Activated effector memory CD4-positive, alpha-beta T cell treated with anti-CD3 and anti-CD28 coated beads, Interleukin-2, amount 50 U/mL, for 16 hours (primary cell): ENCODE results near the gene PLEKHJ1.

Source experiments
- DNase-seq: peaks from one replicate; pipeline ENCODE4 v3.0.0-alpha.2; 2020

PLEKHJ1 gene

DNA sequence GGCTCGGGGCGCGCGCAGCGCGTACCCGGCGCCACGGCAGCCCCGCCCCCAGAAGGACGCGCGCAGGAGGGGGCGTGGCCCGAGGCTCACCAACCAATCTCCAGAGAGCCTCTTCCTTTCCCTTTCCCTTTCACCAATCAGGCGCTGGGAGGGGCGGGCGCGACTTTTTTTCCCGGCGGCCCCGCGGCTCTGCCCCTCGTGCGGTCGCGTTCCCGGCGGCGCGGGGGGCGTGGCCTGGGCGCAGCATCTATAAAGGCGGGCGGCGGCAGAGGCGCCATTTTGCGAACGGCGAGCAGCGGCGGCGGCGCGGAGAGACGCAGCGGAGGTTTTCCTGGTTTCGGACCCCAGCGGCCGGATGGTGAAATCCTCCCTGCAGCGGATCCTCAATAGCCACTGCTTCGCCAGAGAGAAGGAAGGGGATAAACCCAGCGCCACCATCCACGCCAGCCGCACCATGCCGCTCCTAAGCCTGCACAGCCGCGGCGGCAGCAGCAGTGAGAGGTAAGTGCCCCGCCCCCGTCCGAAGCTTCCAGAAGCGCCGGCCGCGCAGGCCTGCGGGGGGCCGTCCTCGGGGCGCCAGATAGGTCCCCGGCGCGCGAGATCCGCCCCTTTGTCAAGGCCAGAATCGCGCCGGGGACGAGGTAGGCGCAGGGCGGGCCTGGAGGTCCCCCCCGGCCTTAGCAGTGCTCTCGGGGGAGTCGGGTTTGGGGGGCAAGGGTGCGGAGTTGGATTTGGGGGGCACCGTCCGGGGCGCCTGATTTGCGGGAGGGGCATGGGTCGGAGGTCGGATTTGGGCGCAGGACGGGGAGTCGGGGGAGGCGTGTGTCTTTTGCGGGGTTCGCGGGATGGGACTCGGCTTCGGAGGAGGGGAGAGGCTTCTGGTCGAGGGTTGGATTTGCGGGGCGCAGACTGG lies 33.4 kb upstream of the PLEKHJ1 start:
- peak; percentile 100 for DNase-seq

DNA sequence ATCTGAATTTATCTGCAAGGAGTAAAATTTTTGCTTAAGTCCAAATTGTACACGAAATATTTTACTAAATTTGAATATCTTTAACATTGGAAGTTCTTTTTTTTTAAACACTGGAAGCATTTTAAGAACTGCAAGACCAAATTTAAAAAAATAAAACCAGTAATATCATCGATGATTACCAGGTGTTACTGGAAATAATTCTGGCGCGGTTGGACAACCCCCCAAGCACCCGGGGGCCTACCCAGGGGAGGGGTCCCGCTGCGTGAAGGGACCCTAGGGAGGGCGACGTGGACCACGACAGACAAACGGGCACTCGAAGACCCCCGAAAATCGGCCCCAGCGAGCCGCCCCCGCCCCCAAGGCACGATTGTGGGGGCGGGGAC lies 32.7 kb upstream of the PLEKHJ1 start:
- DNase-seq, result no peak

DNA sequence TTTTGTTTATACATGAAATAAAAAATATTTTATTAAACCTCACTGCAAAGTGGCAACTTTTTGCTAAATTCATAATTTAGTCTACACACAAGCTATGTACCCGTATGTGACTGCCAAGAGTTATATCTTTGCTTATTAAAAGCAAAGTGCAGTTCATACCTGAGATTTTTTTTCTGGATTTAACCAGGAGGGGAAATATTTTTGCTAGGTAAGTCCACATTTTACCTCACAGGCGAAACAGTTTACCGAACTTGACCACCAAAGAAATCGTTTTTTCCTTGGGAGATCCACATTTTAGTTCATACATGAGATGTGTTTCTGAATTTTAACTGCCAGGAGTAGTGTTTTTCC lies 32.3 kb upstream of the PLEKHJ1 start:
- DNase-seq, result no peak

DNA sequence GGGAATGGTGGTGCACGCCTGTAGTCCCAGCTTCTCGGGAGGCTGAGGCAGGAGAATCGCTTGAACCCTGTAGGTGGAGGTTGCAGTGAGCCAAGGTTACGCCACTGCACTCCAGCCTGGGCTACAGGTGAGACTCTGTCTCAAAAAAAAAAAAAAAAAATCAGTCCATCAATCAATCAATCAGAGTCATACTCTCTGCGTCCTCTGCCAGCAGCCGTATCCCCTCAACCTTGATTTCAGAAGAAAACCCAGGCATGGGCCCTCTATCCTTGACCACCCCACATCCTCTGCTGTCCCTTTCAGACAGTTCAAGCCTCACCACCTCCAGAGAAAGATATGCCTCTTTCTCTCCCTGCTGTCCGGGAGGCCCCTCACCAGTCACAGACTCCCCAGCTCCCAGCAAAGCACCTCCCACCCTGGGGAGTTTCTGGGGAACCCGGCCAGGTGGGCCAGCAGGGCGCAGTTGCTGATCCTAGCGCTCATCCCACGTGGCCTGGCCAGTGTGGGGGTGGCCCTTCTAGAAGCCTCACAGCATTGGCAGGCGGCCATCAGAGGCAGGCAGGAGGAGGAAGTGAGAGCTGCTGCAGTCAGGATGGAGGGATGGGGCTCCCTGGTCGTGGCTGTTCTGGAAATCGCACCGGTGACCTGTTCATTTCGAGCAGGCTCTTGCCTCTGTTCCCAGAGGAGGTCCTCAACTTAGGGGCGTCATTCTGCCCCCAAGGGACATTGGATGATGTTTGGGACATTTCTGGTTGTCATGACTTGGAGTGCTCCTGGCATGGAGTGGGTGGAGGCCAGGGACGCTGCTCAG lies 30.3 kb upstream of the PLEKHJ1 start:
- no peak for DNase-seq

DNA sequence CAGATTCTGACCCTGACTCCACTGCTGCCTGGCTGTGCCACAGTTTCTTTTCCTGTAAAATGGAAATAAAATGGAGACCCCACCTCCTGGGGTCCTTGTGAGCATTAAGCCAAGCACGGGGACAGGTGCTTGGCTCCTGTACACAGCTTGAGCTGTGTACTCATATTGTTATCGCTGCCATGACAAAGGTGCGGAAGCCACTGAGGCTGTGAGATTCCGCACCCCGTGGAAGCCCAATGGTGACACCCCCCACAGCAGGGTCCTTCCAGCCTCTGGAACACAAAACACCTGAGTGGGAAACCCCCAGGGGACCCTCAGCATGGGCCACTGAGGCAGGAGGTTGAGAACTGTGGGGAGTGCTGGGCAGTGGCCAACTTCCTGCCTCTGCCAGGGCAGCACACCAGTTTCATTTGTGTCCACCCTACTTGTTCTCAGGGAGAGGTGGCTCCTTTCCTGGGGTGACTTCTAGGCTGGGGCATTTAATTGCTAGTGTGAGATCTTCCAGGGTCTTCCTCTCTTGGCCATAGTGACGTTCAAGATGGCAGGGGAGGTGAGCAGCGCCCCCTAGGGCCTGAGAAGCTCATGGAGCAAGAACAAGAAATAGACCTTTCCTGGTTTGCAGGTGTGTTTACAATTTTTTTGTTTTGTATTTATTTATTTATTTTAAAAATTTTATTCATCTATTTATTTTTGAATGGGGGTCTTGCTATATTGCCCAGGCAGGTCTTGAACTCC lies 25.5 kb upstream of the PLEKHJ1 start:
- peak; percentile 85 for DNase-seq

DNA sequence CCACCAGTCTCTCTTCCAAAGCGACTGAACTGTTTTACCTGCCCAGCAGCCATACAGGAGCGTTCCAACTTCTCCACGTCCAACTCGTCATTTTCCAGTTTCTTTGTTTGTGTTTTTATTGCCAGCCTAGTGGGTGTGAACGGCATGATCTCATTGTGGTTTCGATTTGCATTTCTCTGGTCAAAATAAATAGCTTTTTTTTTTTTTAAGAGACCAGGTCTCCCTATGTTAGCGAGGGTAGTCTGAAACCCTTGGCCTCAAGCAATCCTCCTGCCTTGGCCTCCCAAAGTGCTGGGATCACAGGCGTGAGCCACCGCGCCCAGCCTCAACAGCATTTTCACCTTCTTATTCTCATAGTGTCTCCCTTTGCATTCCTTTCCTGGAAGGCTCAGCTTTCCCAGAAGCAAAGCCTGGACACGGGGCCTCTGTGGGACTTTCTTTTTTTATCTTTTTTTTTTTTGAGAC lies 24.2 kb upstream of the PLEKHJ1 start:
- no peak for DNase-seq

DNA sequence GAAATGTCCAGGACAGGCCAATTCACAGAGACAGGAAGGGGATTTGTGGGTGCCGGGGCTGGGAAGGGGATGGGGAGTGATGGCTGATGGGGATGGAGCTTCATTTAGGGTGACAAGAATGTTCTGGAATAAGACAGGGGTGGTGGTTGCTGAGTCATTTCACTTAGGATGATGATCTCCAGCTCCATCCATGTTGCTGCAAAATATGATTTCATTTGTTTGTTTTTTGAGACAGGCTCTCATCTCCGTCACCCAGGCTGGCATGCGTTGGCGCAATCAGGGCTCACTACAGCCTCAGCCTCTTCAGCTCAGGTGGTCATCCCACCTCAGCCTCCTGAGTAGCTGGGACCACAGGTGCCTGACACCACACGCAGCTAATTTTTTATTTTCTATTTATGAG lies 23.2 kb upstream of the PLEKHJ1 start:
- no peak for DNase-seq

DNA sequence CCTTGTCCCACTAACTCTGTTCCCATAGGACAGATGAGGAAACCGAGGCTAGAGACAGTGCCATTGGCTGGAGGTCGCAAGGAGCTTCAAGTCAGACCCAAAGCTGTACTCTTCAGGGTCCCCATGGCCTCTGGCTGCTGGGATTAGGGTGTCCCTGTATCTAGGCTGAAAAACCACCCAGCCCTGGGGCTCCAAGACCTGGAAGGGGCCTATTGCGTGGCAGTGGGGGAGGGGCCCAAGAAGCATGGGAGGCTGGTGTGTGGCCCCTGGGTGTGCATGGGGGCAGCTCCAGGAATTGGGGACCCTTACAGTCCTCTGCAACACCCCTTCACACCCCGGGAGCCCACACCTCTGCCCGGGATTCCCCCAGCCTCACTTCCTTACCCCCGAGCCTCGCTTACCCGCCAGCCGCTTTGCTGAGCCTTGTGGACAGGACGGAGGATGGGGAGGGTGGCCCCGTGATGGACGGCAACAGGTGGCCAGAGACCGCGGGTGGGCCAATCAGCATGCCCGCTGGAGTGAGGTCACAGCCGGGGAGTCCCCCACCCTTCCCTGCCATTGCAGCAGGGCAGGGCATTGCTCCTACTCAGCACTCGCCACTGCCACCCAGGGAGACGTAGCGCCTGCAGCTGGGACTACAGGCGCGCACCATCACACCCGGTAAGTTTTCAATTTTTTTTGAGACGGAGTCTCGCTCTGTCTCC lies 20.0 kb upstream of the PLEKHJ1 start, which contains the start of gene JSRP1:
Gene JSRP1 (minus strand): TSS at position 436 of the 704 bp plus-strand sequence. CDS start 1,103 bp downstream, outside the sequence.
- no peak for DNase-seq

DNA sequence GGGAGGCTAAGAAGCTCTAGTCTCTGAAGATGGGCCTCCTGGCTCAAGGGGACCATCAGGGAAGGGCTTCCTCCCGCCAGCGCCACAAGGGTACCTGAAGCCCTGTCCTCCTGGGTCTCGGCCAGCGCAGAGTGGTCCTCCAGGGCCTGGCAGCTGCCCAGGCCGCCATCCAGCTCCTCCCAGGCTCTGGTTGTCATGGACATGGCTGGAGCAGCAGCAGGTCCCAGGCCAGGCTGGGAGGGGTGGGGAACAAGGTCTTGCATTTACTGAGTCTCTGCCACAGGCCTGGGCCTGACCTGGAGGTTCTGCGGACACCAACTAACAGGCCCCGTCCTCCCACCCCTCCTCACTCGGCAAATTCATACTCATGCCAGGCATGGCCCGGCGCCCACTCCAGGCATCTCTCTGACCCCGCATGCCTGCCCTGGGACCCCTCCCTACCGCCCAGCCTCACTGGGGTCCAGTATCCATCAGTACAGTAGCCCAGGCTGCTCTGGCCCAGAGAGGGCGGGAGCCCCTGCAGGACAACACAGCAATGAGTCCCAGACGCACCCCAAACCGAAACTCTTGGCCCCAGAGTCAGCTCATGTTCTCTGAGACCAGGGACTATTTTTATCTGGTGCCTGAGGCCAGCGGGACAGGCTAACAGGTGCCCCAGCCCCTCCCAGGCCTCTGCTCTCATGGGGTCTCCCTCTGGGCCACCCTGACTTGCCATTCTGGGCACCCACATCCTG lies 19.1 kb upstream of the PLEKHJ1 start:
- DNase-seq, result no peak

DNA sequence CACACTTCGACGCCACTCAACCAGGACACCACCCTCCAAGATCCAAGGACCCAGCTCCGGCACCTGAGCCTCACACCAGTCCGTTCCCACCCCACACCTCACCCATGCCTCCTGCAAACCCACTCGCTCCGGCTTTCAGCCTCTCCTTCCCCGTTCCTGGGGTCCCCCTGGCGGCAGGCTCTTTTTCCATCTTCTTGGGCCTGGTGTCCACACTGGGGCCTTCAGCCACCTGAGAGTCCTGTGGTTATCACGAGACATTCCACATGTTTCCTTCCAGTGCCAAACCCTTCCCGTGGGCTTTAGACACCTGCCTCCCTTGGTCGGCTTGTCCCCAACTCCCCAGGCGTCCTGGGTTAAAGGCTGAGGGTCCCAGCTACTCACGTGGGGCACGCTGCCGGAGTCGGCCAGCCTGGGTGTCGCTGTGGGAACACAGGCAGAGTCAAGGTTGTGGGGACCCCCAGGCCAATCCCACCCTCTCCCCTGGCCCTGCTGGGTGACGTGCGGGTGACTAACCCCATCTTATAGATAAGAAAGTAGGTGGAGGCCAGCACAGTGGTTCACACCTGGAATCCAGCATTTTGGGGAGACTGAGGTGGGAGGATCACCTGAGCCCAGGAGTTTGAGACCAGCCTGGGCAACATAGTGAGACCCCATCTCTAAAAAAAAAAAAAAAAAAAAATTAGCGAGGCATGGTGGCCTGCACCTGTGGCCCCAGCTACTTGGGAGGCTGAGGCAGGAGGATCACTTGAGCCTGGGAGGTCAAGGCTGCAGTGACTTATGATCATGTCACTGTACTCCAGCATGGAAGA lies 18.1 kb upstream of the PLEKHJ1 start:
- DNase-seq, result no peak

DNA sequence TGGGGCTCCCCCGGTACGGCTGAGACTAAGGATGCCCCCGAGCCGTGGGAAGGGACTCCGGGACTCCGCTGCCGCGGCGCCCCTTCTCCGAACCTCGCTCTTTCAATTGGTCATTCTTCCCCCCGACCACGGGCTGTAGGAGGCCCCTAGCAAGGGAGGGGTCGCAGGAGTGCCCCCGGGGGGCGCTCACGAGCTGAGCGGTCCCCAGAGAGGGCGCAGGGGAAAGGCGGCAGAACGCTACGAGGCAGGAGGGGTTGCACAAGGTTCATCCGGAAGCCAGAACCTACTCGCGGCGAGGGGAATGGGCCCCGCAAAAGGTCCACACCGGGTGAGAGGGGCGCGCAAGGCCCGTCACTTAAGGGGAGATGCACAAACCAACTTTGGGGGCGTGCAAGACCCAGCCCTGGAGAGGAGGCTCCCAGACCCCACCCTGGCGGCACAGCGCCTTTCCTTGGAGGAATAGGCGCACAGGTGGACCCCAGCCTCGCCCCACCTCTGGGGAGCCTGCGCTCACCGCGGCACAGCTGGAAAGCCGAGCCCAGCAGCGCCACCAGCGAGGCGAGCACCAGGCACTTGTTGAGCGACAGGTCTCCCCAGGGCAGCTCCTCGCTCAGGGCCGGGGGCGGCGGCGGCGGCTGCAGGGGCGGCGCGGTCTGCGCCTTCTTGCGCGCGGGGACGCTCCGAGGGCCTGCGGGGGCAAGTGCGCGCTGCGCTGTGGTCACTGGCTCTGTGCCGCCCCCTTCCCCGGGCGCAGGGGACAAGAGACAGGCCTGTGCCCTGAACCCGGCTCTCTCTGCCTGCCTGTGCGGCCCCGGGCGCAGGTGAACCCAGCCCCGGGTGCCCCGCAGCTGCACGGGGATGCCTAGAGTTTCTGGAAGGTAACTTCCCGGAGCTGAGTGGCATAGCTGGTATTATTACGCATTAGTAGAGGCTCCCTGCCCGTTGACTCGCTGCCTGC lies 17.3 kb upstream of the PLEKHJ1 start:
- DNase-seq, result peak; percentile 77

DNA sequence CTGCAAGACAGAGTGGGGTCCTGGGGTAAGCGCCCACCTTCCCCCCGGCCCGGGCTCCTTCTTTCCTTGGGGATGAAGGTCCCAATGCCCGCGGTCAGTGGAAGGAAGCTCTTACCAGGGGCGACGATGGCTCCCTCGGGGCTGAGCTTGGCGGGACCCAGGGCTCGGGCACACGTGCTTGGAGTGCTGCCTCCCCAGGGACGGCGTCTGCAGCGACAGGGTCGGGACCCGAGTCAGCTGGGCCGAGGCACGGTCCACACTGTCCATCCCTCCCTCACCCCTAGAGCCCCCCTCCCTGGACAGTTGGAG lies 16.6 kb upstream of the PLEKHJ1 start:
- DNase-seq, result no peak

DNA sequence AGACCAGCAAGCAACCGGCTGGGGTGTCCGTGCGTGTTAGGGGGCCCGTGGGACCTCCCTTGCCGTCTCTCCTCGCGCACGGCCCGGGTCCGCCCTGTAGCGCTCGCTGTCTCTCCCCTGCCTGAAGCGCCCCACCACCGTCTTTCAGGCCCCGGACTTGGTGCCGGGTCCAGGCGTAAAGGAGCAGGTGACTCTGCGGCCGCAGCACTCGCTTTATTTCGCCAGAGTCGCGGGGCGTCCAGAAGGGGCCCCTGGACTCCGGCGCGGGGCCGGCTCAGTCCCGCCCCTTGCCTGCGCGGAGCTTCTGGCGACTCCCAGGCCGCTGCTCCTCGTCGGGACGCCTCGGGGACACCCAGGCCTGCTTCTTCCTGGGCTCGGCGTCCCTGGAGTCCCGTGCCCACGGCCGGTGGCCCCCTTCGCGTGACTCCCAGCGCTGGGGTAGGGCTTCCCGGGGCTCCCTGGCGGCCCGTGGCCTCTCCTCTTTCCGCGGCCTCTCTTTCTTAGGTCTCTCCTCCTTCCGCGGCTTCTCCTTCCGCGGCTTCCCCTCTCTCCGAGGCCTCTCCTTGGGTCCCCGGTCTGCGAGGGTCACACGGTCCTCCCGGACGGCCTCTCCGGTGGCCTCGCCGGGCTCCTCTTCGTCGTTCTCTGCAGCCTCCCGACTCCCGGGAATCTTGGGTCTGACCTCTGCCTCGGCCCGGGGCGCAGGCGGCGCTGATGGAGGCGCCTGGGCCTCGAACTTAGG lies 16.1 kb upstream of the PLEKHJ1 start:
- DNase-seq, result no peak

DNA sequence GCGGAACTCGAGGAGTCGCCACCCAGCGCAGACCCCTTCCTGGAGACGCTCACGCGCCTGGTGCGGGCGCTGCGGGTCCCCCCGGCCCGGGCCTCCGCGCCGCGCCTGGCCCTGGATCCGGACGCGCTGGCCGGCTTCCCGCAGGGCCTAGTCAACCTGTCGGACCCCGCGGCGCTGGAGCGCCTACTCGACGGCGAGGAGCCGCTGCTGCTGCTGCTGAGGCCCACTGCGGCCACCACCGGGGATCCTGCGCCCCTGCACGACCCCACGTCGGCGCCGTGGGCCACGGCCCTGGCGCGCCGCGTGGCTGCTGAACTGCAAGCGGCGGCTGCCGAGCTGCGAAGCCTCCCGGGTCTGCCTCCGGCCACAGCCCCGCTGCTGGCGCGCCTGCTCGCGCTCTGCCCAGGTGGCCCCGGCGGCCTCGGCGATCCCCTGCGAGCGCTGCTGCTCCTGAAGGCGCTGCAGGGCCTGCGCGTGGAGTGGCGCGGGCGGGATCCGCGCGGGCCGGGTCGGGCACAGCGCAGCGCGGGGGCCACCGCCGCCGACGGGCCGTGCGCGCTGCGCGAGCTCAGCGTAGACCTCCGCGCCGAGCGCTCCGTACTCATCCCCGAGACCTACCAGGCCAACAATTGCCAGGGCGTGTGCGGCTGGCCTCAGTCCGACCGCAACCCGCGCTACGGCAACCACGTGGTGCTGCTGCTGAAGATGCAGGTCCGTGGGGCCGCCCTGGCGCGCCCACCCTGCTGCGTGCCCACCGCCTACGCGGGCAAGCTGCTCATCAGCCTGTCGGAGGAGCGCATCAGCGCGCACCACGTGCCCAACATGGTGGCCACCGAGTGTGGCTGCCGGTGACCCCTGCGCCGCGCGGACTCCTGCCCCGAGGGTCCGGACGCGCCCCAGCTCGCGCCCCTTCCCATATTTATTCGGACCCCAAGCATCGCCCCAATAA lies 15.3 kb upstream of the PLEKHJ1 start:
- DNase-seq, result no peak

DNA sequence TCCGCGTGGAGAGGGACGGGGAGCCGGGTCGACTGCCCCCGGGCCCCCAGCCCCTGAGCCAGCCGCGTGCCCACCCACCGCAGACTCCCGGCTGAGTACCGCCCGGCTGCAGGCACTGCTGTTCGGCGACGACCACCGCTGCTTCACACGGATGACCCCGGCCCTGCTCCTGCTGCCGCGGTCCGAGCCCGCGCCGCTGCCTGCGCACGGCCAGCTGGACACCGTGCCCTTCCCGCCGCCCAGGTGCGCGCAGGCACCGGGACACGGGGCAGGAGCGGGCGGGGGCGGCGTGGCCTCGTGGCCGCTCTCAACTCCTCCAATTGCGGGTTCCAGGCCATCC lies 14.6 kb upstream of the PLEKHJ1 start:
- no peak for DNase-seq

DNA sequence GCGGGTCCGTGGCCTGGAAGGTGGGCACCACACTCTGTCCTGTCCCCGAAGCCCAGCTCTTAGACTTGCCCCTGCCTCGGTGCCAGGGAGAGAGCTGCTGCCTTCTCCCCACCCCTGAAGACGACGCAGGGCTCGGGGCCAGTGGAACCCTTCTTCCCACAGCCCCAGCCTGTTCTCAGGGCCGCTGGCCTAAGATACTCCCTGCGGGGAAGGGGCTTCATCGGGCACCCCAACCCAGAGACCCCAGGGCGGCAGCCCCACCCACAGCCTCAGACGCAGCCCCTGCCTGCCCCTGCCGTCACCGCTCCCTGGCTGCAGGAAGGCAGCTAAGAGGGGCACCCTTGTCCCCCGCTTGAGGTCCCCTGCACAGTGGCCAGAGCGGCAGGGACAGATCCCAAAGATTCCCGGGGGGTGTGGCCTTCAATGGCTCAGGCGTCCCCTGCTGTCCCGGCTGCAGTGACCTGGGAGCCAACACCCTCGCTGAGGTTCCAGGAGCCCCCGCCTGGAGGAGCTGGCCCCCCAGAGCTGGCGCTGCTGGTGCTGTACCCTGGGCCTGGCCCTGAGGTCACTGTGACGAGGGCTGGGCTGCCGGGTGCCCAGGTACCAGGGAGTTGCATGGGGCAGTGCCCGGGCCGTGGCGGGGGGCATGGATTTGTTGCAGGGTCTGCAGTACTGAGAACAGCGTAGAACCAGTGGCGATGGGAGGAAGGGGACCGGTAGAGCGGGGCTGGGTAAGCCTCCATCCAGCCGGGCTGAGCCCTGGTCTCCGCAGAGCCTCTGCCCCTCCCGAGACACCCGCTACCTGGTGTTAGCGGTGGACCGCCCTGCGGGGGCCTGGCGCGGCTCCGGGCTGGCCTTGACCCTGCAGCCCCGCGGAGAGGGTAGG lies 14.0 kb upstream of the PLEKHJ1 start:
- DNase-seq, result no peak
